ENCODE data around the gene TENM3.
"Not testable (repeated sequence)": the region's sequence is repeated elsewhere in the genome, so short reads cannot be mapped to it uniquely, and the experiment has no call there.

DNA sequence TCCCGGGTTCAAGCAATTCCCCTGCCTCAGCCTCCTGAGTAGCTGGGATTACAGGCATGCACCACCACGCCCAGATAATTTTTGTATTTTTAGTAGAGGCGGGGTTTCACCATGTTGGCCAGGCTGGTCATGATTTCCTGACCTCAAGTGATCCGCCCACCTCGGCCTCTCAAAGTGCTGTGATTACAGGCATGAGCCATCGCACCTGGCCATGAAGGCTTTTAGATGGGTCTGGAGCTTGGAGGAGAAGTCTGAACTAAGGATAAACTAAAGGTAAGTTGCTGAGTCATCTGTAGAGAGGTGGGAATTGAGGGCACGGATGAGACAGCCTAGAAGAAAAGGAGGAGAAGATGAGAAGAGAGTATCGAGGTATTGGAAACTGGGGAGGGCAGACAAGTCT lies at the start of gene TENM3:
- TF ChIP-seq, protein P1, sequence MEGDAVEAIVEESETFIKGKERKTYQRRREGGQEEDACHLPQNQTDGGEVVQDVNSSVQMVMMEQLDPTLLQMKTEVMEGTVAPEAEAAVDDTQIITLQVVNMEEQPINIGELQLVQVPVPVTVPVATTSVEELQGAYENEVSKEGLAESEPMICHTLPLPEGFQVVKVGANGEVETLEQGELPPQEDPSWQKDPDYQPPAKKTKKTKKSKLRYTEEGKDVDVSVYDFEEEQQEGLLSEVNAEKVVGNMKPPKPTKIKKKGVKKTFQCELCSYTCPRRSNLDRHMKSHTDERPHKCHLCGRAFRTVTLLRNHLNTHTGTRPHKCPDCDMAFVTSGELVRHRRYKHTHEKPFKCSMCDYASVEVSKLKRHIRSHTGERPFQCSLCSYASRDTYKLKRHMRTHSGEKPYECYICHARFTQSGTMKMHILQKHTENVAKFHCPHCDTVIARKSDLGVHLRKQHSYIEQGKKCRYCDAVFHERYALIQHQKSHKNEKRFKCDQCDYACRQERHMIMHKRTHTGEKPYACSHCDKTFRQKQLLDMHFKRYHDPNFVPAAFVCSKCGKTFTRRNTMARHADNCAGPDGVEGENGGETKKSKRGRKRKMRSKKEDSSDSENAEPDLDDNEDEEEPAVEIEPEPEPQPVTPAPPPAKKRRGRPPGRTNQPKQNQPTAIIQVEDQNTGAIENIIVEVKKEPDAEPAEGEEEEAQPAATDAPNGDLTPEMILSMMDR (conservative IDR thresholded peaks at IDR 0.05) = not testable (repeated sequence)
- not testable (repeated sequence) for TF ChIP-seq ZFX (IDR thresholded peaks at IDR 0.05)

Data from C4-2B (cell line).